HUES6 (cell line): Measurements from ENCODE around the gene SUPT3H.
A peak's percentile ranks its signal among the peaks of the same experiment; 100 is the strongest.

Experiments used
- H3K27ac ChIP-seq: 2 replicates; pipeline ENCODE4 v1.7.0; 2013; ENCODE audit warnings: low read depth, mild to moderate bottlenecking, low read length, inconsistent platforms
- H3K27me3 ChIP-seq: 2 replicates; pipeline ENCODE4 v1.6.1; 2013; ENCODE audit warnings: low read length; ENCODE audit not compliant: control insufficient read depth, insufficient read depth
- H3K36me3 ChIP-seq: 2 replicates; pipeline ENCODE4 v1.6.1; 2013; ENCODE audit warnings: low read length; ENCODE audit not compliant: control insufficient read depth, insufficient read depth
- H3K4me1 ChIP-seq: 2 replicates; pipeline ENCODE4 v1.6.1; 2013; ENCODE audit warnings: low read length; ENCODE audit not compliant: control insufficient read depth, insufficient read depth
- H3K4me3 ChIP-seq: 2 replicates; pipeline ENCODE4 v1.5.1; 2013; ENCODE audit warnings: low read depth, low read length
- H3K9ac ChIP-seq: one replicate; pipeline ENCODE4 v1.6.1; 2013; ENCODE audit warnings: mild to moderate bottlenecking, low read length
- H3K9me3 ChIP-seq: 2 replicates; pipeline ENCODE4 v1.6.1; 2013; ENCODE audit warnings: low read depth, low read length; ENCODE audit not compliant: control insufficient read depth, insufficient read depth

The SUPT3H gene

DNA sequence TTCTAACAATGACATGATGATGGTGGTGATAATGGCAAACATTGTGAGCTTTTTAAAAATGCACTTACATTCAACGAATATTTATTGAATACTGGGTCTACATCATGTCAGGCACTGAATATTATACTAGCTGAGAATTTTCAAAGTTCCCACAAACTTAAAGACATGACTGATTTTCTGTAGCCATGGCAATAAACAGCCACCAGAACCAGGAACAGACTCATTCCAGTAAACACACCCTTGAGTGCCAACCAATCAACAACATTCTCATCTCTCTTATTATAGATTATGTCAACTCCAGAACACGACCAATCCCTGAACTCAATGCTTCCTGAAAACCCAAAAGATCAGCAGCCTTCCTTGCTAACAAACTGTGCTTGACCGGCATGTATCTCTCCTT lies 262.0 kb downstream of the SUPT3H start:
- Histone ChIP-seq H3K27me3 (no peaks in the 10 kb centered on the region), H3K36me3 (no peaks in the 10 kb centered on the region), H3K9me3 (no peaks in the 10 kb centered on the region), H3K4me3 (no peak overlapping the region), H3K4me1 (no peaks in the 10 kb centered on the region), H3K27ac (no peak overlapping the region), H3K9ac (no peak overlapping the region)

DNA sequence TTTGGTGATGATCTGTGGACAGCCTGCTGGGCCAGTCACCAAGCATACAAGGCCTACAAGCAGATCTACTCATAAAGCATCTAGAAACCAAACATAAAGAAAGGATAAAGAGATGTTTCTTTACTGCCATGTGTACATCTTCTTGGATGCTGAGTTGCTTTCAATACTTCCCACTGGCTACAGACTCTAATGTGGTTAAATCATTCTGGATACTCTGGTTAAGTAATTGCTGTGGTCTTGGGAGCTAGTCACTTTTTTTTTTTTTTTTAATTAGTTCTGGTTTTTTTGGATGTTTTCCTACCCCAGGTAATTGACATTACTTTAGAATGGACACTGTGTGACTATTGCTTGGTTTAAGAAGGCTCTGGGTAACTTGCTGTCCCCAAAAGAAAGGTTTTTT lies 265.0 kb downstream of the SUPT3H start:
- no peak overlapping the region for H3K9ac ChIP-seq
- H3K4me3 ChIP-seq: no peak overlapping the region
- H3K4me1 ChIP-seq: no peaks in the 10 kb centered on the region
- H3K36me3 ChIP-seq: no peaks in the 10 kb centered on the region
- H3K27me3 ChIP-seq: no peaks in the 10 kb centered on the region
- H3K9me3 ChIP-seq: no peaks in the 10 kb centered on the region
- H3K27ac ChIP-seq: 0 out of 2 replicates have a peak overlapping the region, but pooled peaks have one; percentile 47

DNA sequence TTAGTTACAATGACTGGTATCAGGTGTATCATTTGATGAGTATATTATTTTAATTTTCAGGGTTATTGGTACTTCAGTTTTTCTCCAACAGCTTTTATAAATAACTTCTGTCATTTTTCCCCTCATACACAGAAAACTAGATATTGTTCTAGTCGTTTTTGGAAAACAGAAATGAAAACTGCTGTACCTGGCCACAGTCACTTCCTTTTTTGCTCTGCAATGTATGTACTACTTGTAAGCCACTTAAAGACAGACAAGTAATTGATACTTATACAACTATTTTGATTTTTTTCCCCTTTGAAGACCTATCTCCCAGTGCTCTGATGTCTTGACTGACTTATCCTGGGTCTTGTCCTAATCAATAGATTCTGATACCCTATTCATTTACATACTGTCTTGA lies 268.2 kb downstream of the SUPT3H start:
- H3K36me3 ChIP-seq: no peaks in the 10 kb centered on the region
- no peaks in the 10 kb centered on the region for H3K27me3 ChIP-seq
- no peak overlapping the region for H3K27ac ChIP-seq
- no peaks in the 10 kb centered on the region for H3K4me1 ChIP-seq
- no peak overlapping the region for H3K9ac ChIP-seq
- no peaks in the 10 kb centered on the region for H3K9me3 ChIP-seq
- no peak overlapping the region for H3K4me3 ChIP-seq

DNA sequence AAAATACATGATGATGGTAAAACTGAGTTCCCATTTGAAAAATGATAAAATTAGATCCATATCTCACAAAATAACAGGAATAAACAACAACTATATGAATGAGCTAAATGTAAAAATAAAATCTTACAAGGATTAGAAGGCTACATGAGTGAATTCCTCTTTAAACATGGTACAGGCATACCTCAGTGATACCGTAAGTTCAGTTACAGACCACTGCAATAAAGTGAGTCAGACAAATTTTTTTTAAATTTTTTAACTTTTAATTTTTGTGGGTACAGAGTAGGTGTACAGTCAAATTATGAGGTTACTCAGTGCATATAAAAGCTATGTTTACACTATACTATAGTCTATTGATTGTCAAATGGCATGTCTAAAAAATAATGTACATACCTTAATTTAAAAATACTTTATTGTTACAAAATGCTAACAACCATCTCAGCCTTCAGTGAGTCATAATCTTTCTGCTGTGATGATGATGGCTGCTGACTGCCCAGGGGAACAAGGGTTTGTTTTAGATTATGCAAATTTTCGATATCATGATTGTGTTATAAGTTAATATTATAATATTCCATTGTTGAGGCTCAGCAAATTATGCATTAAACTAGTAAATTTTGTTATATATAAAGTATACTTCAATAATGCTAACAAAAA lies 272.4 kb downstream of the SUPT3H start:
- Histone ChIP-seq H3K9me3 (no peaks in the 10 kb centered on the region), H3K27me3 (no peaks in the 10 kb centered on the region), H3K27ac (no peak overlapping the region), H3K9ac (no peak overlapping the region), H3K4me1 (no peaks in the 10 kb centered on the region), H3K4me3 (no peak overlapping the region), H3K36me3 (no peaks in the 10 kb centered on the region)

DNA sequence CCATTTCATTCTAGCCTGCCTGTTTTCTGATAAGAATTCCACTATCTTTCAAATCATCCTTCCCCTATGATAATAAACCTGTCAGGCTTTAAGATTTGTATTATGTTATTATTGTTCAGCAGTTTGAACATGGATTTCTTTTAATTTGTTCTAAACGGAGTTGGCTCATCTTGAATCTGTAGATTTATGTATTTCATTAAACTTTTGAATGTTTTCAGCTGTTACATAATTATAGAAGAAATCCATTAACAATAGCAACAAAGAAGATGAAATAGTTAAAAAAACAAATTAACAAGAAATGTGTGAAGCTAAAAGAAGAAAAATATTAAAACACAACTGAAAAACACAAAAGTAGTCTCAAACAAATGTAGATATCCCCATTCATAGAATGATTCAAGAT lies 273.3 kb downstream of the SUPT3H start:
- no peaks in the 10 kb centered on the region for H3K9me3 ChIP-seq
- no peaks in the 10 kb centered on the region for H3K36me3 ChIP-seq
- no peak overlapping the region for H3K27ac ChIP-seq
- no peak overlapping the region for H3K4me3 ChIP-seq
- no peaks in the 10 kb centered on the region for H3K4me1 ChIP-seq
- no peaks in the 10 kb centered on the region for H3K27me3 ChIP-seq
- no peak overlapping the region for H3K9ac ChIP-seq

DNA sequence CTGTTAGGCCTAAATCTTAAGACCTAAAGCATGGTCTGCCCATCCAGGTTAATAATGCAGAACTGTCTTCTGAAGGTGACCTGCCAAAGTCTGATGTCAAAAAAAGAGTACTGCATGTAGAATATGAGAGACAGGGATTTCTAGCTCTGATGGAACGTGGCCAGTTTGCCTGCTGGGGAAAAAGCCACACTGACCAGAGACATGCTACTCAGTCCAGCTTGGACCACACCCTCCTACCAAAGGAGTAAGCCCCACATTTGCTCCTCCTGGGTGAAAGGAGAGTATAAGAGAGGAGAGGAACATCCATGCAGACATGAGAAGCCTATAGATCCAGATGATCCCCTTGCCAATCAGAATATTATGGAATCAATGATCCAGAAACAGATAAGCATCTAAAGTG lies 279.5 kb downstream of the SUPT3H start:
- Histone ChIP-seq H3K9me3 (no peaks in the 10 kb centered on the region), H3K27me3 (no peaks in the 10 kb centered on the region), H3K36me3 (no peaks in the 10 kb centered on the region), H3K4me3 (no peak overlapping the region), H3K4me1 (no peaks in the 10 kb centered on the region), H3K9ac (no peak overlapping the region), H3K27ac (no peak overlapping the region)

DNA sequence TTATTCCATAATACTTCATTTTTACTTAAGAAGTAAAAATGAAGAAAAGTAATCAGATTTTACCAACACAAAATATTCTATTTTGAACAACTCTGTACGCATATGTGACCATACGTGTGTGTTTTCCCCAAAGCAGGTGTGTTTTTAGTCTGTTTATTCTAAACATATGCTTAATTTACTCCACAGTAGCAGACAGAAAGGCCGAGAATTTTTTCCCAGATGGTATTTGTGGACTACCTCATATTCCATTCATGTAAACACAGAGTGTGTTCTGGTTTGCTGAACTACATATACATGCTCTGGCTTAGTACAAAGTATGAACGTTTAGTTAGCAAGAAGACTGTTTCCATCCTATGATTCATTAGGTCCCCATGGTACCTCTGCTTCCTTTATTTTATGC lies 282.9 kb downstream of the SUPT3H start:
- Histone ChIP-seq H3K4me1 (no peaks in the 10 kb centered on the region), H3K9me3 (no peaks in the 10 kb centered on the region), H3K9ac (no peak overlapping the region), H3K36me3 (no peaks in the 10 kb centered on the region), H3K4me3 (no peak overlapping the region), H3K27me3 (no peaks in the 10 kb centered on the region), H3K27ac (no peak overlapping the region)

DNA sequence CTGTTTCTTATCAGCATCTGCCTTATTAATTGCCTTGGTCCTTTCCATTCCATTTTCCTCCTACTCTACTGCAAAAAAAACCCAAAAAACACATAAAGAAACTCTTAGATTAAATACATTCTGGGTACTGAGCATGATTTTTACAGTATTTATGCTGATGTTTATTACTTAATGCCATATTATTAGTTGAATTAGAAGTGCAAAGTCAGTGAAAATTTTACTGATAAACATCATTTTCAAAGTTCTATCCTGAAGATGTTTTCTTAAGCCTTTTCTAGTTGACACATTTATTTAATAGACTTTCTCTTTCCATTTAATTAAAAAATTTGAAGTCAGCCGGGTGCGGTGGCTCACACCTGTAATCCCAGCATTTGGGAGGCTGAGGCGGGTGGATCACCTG lies 285.6 kb downstream of the SUPT3H start:
- Histone ChIP-seq H3K27ac (no peak overlapping the region), H3K36me3 (no peaks in the 10 kb centered on the region), H3K9ac (no peak overlapping the region), H3K27me3 (no peaks in the 10 kb centered on the region), H3K9me3 (no peaks in the 10 kb centered on the region), H3K4me1 (no peaks in the 10 kb centered on the region), H3K4me3 (no peak overlapping the region)

DNA sequence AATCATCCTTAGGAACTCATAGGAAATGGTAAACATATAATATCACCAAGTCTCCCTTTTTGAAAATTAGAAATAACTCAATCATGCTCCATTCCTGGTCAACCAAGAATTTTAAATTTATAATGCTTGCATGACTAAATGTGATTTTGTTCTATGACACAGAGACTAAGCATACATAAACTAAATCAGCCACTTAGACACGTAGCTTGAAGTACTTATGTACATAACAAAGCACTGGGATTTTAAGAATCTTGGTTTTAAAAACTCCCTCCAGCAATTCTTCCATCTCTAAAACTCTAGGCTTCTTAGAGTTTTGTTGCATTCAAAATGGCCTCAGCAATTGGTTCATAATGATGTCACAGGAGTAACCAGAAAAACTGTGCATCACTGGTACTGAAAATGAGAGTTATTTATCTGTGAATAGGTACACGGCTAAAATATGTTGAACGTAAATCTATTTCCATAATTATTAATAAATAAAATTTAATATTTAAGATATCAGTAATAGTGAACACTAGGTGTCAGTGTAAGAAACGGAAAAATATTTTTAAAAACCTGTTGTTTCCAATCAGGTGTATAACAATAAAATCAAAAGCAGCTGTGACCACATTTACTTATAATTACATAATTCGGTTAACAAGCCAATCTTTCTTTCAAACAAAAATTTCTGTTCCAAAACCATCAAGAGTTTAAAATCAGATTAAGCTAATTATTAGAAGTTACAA lies 291.2 kb downstream of the SUPT3H start:
- no peaks in the 10 kb centered on the region for H3K4me1 ChIP-seq
- H3K36me3 ChIP-seq: no peaks in the 10 kb centered on the region
- H3K27ac ChIP-seq: no peak overlapping the region
- no peaks in the 10 kb centered on the region for H3K27me3 ChIP-seq
- no peak overlapping the region for H3K9ac ChIP-seq
- no peaks in the 10 kb centered on the region for H3K9me3 ChIP-seq
- no peak overlapping the region for H3K4me3 ChIP-seq

DNA sequence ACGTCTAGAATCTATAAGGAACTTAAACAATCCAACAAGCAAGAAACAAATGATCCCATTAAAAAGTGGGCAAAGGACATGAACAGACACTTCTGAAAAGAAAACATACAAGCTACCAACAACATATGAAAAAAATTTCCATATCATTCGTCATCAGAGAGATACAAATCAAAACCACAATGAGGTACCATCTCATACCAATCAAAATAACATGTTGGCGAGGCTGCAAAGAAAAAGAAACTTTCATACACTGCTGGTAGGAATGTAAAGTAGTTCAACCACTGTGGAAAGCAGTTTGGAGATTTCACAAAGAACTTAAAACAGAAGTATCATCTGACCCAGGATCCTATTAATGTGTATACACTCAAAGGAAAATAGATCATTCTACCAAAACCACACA lies 293.5 kb downstream of the SUPT3H start:
- Histone ChIP-seq H3K36me3 (no peaks in the 10 kb centered on the region), H3K27me3 (no peaks in the 10 kb centered on the region), H3K27ac (no peak overlapping the region), H3K9ac (no peak overlapping the region), H3K4me3 (no peak overlapping the region), H3K4me1 (no peaks in the 10 kb centered on the region), H3K9me3 (no peaks in the 10 kb centered on the region)

DNA sequence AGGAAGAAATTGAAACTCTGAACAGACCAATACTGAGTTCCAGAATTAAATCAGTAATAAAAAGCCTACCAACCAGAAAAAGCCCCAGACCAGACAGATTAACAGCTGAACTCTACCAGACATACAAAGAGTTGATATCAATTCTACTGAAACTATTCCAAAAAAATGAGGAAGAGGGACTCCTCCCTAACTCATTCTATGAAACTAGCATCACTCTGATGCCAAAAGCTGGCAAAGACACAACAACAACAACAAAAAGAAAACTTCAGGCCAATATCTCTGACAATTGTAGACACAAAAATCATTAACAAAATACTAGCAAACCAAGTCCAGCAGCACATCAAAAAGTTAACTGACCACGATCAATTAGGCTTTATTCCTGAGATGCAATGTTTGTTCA lies 295.6 kb downstream of the SUPT3H start:
- no peaks in the 10 kb centered on the region for H3K27me3 ChIP-seq

More for the DNA sequence above, 295.6 kb downstream of the SUPT3H start:
- H3K4me1 ChIP-seq: no peaks in the 10 kb centered on the region
- no peak overlapping the region for H3K4me3 ChIP-seq
- H3K9me3 ChIP-seq: peaks cover 10% of the 10 kb centered on the region; the same call in 1 of the 2 replicates
- H3K27ac ChIP-seq: no peak overlapping the region
- no peak overlapping the region for H3K9ac ChIP-seq
- H3K36me3 ChIP-seq: no peaks in the 10 kb centered on the region
